ENCODE results near the gene LBR.

Gene LBR

GRCh38 chr1:225431081-225431863 is 3.4 kb upstream of the LBR start:
- Histone ChIP-seq H3K4me3 (ENCODE audit: severe bottlenecking) (no peak overlapping the region), H3K27ac (ENCODE audit: poor library complexity, severe bottlenecking) (no peak overlapping the region), H3K4me1 (ENCODE audit: insufficient read depth, poor library complexity, severe bottlenecking) (peaks cover 3% of the 10 kb centered on the region), H3K9me3 (ENCODE audit: severe bottlenecking) (no peaks in the 10 kb centered on the region), H3K36me3 (ENCODE audit: low read depth) (no peaks in the 10 kb centered on the region), H3K27me3 (ENCODE audit: insufficient read depth, poor library complexity, severe bottlenecking) (no peaks in the 10 kb centered on the region)
- ATAC-seq (ENCODE audit: low read depth) (no peak), DNase-seq (ENCODE audit: low spot score) (no peak)
- TF ChIP-seq CTCF (IDR thresholded peaks at IDR 0.05; ENCODE audit: poor library complexity, severe bottlenecking), result no peak

- H3K27me3 ChIP-seq (ENCODE audit: insufficient read depth, poor library complexity, severe bottlenecking), result no peaks in the 10 kb centered on the region
- no peaks in the 10 kb centered on the region for H3K9me3 ChIP-seq (ENCODE audit: severe bottlenecking)
- no peak overlapping the region for H3K4me3 ChIP-seq (ENCODE audit: severe bottlenecking)
- no peak for DNase-seq (ENCODE audit: low spot score)
- no peak for TF ChIP-seq CTCF (IDR thresholded peaks at IDR 0.05; ENCODE audit: poor library complexity, severe bottlenecking)
- H3K36me3 ChIP-seq (ENCODE audit: low read depth), result no peaks in the 10 kb centered on the region
- peaks cover 8% of the 10 kb centered on the region for H3K4me1 ChIP-seq (ENCODE audit: insufficient read depth, poor library complexity, severe bottlenecking)
- ATAC-seq (ENCODE audit: low read depth), result no peak
- no peak overlapping the region for H3K27ac ChIP-seq (ENCODE audit: poor library complexity, severe bottlenecking)
Measured at GRCh38 chr1:225430301-225430700, 2.5 kb upstream of the LBR start.

DNA sequence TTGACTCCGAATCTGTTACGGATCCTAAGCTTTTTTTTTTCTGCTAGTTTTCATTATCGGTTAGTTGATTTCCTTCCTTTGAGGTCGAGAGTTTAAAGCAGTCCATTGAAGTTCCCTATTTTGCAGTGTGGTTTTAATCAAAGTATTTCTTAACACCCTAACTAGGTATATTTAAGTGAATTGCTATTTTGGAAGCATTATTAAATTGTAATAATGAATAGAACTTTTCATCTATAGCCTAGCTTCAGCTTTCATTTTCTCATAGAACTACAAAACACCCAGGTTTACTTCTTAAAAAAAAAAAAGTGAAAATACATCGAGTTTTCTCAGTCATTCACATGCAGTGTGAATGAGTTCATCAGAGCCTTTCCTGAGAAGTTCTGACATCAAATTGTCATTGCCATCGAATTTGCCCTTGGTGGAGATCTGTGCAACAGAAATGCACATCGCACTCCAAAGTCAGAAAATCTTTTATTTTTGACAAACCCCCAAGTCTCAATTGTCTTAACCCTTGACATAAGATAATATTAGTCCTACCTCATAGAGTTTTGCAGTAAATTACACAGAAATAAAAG is 1.1 kb upstream of the LBR start:
- H3K27ac ChIP-seq (ENCODE audit: poor library complexity, severe bottlenecking), result peak overlapping the region; percentile 65
- DNase-seq (ENCODE audit: low spot score), result no peak
- H3K4me3 ChIP-seq (ENCODE audit: severe bottlenecking), result peak overlapping the region; percentile 94
- no peak for TF ChIP-seq CTCF (IDR thresholded peaks at IDR 0.05; ENCODE audit: poor library complexity, severe bottlenecking)
- peaks cover 18% of the 10 kb centered on the region for H3K4me1 ChIP-seq (ENCODE audit: insufficient read depth, poor library complexity, severe bottlenecking)
- H3K27me3 ChIP-seq (ENCODE audit: insufficient read depth, poor library complexity, severe bottlenecking), result no peaks in the 10 kb centered on the region
- H3K9me3 ChIP-seq (ENCODE audit: severe bottlenecking), result no peaks in the 10 kb centered on the region
- H3K36me3 ChIP-seq (ENCODE audit: low read depth), result no peaks in the 10 kb centered on the region
- ATAC-seq (ENCODE audit: low read depth), result no peak

DNA sequence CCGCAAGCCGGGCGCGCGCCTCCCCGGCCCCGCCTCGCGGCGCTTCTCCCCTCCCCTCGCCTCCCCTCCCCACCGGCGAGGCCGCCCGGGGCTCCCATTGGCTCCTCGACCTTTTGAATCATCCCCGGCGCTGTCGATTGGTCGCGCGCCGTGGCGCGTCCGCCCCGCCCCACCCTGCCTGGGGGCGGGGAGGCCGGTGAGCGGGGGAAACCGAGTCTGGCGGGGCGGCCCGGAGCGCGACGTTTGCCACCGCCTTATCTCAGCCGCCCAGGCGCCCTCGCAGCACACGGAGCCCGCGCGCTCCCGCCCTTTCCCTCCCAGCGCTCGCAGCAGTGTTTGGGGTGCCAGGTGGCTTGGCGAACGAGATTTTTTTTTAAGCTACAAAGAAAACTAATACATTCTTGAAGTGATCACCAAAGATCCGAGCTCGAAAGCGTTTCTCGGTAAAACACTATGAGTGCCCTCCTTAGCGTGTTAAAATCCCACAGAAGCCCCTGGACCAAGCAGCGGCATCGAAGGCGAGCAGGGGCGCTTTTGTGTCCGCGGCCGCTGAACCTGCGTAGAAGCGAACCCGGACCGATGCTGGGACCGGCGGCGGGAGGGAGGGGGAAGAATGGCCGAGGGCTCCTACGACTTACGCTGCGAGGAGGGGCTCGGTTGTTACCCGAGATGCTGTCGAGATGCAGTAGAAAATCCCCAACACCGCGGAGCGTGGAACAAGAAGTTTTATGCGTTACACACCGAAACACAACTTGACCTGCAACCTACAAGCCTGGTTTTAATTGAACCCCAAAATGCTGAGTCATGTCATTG is 436 bp upstream of the LBR start:
- Histone ChIP-seq H3K9me3 (ENCODE audit: severe bottlenecking) (no peaks in the 10 kb centered on the region), H3K36me3 (ENCODE audit: low read depth) (no peaks in the 10 kb centered on the region), H3K4me3 (ENCODE audit: severe bottlenecking) (peak overlapping the region; percentile 94), H3K27me3 (ENCODE audit: insufficient read depth, poor library complexity, severe bottlenecking) (no peaks in the 10 kb centered on the region), H3K4me1 (ENCODE audit: insufficient read depth, poor library complexity, severe bottlenecking) (peaks cover 18% of the 10 kb centered on the region), H3K27ac (ENCODE audit: poor library complexity, severe bottlenecking) (peak overlapping the region; percentile 65)
- ATAC-seq (ENCODE audit: low read depth) (peak; percentile 76), DNase-seq (ENCODE audit: low spot score) (peak; percentile 71)
- no peak for TF ChIP-seq CTCF (IDR thresholded peaks at IDR 0.05; ENCODE audit: poor library complexity, severe bottlenecking)

Measured in RWPE2 (cell line).